Glomerular visceral epithelial cell (primary cell): ENCODE data around the gene RAB1B.

Experiments used
- DNase-seq: peaks from one replicate; pipeline ENCODE4 v3.0.0-alpha.2; 2016; ENCODE audit errors: extremely low spot score

Gene RAB1B

DNA sequence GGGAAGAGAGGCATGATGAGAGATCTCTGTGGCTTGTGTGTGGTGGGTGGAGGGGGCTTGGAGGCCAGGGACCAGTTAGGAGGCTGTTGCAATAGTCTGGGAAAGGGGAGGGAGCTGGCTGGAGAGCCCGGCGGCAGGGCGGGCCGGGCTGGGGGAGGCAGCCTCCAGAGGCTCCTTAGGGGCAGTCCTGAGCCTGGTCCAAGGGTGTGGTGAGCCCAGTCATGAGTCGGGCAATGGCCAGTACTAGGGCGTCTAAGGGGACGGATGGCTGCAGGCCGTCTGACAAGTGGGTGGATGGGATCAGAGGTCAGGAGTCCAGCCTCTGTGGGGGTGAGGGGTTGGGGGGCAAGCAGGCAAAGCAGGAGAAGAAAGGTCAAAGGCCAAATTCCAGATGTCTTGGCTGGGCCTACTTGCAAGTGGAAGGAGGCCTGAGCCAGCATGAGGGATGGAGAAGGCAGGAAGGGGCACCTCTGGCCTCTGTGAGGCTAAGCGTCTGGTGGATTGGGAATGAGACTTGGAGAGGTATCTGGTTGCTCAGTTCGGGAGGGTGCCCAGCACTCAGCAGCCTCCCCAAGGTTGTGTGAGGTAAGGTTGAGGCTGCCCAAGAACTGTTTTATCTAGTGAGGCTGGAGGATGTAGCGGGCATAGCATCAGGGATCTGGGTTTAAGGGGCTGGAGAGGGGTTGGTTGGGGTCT is 54.4 kb downstream of the RAB1B start:
- no peak for DNase-seq

DNA sequence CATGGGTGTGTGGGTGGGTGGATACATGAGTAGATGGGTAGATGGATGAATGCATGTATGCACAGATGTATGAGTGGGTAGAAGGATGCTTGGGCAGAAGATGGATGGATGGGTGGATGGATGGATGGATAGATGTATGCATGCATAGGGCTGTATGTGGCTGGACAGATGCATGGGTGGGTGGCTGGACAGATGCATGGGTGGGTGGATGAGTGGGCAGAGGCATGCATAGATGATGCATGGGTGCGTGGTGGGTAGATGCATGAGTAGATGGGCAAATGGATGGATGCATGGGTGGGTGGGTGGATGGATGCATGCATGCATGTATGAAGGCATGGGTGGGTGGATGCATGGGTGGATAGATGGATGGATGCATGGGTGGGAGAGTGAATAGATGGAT is 55.2 kb downstream of the RAB1B start:
- DNase-seq = no peak

DNA sequence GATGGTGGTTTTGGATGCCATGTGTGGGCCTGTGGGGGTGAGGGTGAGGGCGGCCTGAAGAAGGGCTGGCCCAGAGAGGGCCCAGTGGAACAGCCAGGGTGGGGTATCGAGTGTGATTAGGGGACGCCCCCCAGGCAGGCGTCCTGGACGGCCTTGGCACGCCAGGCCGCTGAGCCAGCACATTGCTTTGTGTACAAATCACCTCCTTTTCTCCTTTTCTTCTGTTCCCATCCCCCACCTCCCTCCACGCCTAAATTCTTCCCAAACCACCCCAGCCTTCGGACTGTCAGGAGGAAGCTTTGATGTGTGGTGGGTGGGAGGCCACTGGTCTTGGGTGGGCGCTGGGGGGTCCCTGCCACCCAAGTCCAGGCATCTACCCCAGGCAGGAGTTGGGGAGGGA is 56.2 kb downstream of the RAB1B start:
- no peak for DNase-seq

DNA sequence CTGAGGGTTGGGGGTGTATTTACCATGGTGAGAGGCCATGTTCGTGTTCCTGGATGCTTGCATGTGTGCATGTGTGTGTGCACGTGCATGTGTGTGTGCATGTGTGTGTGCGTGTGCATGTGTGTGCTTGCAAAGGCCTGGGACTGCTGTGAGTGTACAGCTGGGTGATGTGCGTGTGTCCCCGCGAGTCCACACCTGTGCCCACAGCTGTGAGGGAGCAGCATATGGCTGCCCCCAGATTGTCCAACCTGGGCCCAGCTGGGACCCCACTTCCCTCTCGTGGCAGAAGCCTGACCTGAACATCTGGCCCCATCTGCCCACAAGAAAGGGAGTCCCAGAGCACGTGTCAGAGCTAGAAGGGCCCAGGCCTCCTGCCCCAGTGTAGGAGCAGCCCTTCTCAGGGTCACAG is 56.8 kb downstream of the RAB1B start:
- no peak for DNase-seq

DNA sequence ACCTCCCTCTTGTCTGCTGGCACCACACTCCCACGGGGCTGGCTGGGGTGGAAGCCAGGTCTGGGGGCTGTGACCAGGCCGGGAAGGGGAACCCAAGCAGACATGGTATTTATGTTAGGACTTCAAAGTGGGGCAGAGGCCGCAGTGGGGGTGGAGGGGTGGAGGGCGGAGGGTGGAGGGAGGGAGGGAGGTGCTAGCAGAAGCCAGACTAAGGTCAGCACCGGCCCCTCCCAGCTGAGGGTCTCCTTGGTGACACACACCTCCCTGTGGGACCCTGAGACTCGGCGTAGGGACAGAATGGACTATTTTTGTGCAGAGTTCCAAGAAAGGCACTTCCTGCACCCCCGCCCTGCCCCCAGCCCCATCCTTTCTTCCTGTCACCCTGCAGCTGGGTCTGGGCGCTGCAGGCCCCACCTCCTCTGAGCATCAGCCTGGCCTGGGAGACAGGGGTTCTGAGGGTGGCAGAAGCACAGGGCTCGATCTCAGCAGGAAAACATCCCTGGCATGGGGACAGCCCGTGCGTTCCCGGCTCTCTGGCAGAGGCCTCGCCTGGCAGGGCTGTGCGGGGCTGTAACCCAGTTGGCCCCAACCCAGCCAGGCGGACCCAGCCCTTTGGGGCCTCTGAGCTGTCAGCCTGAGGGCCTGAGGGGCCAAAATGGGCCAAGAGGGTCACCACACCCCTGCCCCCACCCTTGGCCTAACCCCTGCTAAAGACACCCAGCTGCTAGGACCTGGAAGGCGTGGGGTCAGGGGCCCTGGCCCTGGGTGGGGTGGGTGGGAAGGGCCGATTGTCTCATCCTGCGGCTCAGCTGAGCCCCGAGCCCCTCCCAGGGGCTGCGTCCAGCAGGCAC is 58.0 kb downstream of the RAB1B start:
- DNase-seq = peak; percentile 31
